Left ventricle myocardium inferior (tissue), 1 donor: Measurements from ENCODE around the gene MAP2K2. TPM values are rescaled to one million over a fixed set of nuclear protein-coding genes. Genes with fewer than 3 reads are reported as not detected.
A peak's percentile ranks its signal among the peaks of the same experiment; 100 is the strongest.

ENCODE experiments used
- DNase-seq: peaks from one replicate; pipeline ENCODE4 v3.0.0-alpha.2; 2020
- H3K27ac ChIP-seq: fragments of 200-600 bp; replicated peaks from 2 replicates; pipeline ENCODE4 v1.8.0; 2021
- H3K27me3 ChIP-seq: fragments of 200-600 bp; 2 replicates; pipeline ENCODE4 v1.8.0; 2021; ENCODE audit warnings: low read depth
- H3K36me3 ChIP-seq: fragments of 200-600 bp; 2 replicates; pipeline ENCODE4 v1.8.0; 2021
- H3K4me1 ChIP-seq: fragments of 200-600 bp; 2 replicates; pipeline ENCODE4 v1.8.0; 2021
- H3K4me3 ChIP-seq: fragments of 200-600 bp; 2 replicates; pipeline ENCODE4 v1.8.0; 2021; ENCODE audit warnings: mild to moderate bottlenecking, moderate library complexity
- H3K9me3 ChIP-seq: fragments of 200-600 bp; replicated peaks from 2 replicates; pipeline ENCODE4 v1.8.0; 2021
- intact Hi-C: fragments of 100-400 bp; cut with micrococcal nuclease; formaldehyde crosslinking; loops from one replicate; pipeline ENCODE4 v1.11.0; 2022
- total RNA-seq: library from RNA; stranded (reverse); fragmentation: NEBNext Ultra II Directional; extraction: Animal tissue kit (Norgen Biotek cat#: 25700); gene quantifications from one replicate; pipeline ENCODE4 v1.2.1, GENCODE V29; 2021
- TF ChIP-seq, protein P1 (sequence below): fragments of 200-600 bp; IDR thresholded peaks from 2 replicates; pipeline ENCODE4 v1.8.0; 2021; ENCODE audit warnings: antibody characterized with exemption, mild to moderate bottlenecking, borderline replicate concordance
- donor health status: DM: no; HTN: yes; CAD: no; lungs with severe emphysema.

Gene MAP2K2
- total RNA-seq, 1 donor from 2014 or later: 129 TPM

DNA sequence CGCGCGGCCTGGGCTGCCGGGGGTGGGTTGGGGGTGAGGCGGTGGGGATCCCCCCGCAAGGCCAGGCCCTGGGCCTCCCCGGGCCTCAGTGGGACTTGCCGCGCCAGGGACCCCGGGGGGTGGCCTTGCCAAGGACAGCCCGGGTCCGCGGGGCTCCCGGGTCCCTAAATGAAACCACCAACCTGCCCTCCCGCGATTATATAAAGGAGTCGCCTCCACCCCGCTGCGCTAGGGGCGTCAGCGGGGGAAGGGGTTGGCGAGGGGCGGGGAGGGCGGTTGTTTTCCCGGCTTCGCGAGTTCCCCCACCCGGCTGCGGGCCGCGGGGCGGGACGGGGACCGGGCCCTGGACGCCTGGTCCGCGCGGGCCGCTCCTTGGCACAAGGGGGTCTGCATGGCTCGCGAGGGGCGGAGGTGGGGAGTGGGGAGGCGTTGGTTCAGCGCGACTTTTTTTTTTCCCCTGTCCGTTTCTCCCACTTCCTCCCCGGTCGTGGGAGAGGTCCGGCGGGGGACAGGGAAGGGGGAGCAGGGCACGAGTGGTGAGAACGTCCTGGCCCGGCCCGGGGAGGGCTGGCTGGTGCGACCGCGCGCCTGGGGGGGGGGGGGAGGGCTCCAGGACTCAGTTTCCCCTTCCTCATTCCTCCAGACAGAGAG, 56.4 kb downstream of the MAP2K2 start:
- intact Hi-C loops: no loop called here
- Histone ChIP-seq H3K4me3 (peak overlapping the region; percentile 96), H3K36me3 (no peaks in the 10 kb centered on the region), H3K4me1 (peaks cover 44% of the 10 kb centered on the region), H3K27me3 (no peaks in the 10 kb centered on the region), H3K9me3 (no peaks in the 10 kb centered on the region), H3K27ac (peak overlapping the region; percentile 99)
- TF ChIP-seq, protein P1, sequence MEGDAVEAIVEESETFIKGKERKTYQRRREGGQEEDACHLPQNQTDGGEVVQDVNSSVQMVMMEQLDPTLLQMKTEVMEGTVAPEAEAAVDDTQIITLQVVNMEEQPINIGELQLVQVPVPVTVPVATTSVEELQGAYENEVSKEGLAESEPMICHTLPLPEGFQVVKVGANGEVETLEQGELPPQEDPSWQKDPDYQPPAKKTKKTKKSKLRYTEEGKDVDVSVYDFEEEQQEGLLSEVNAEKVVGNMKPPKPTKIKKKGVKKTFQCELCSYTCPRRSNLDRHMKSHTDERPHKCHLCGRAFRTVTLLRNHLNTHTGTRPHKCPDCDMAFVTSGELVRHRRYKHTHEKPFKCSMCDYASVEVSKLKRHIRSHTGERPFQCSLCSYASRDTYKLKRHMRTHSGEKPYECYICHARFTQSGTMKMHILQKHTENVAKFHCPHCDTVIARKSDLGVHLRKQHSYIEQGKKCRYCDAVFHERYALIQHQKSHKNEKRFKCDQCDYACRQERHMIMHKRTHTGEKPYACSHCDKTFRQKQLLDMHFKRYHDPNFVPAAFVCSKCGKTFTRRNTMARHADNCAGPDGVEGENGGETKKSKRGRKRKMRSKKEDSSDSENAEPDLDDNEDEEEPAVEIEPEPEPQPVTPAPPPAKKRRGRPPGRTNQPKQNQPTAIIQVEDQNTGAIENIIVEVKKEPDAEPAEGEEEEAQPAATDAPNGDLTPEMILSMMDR: peak; percentile 11
- no peak for DNase-seq

DNA sequence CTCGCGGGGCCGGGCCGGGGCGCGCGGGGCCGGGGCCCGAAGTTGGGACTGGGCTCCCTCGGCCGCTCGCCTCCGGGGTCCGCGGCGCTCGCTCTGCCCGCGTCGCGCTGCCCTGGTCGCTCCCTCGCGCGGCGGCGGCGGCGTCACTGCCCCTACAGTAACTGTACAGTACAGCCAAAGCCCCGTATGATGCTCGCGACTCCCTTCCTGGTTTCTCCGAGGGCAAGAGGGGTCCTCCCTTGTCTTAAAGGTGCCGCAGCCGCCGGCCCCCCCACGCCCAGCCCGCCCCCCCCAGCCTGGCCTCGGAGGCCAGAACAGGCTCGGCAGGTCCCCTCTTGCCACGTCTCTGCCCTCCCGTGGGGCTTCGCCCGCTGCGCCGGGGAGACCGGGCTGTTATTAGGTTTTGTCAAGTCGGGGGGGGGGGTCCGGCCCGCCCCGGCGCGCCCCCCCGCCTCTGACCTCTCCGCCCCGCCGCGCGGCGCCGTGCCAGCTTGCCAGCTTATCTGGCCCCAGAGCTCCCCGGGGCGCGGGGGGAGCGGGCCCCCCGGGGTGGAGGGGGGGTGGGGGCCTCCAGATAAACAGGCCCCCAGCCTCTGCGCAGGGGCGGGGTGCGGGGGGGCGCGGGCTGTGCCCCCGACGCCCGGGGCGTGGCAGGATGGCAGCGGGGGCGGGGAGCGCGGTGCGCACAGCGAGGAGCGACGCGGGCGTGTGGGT, 57.1 kb downstream of the MAP2K2 start, which contains the start of gene ZBTB7A:
ZBTB7A (minus strand) TSS at position 218 of the 714 bp plus-strand sequence. CDS start 11,667 bp downstream, outside the sequence.
- Histone ChIP-seq H3K4me1 (peaks cover 51% of the 10 kb centered on the region), H3K36me3 (no peaks in the 10 kb centered on the region), H3K27ac (peak within 1 kb of the TSS; percentile 99), H3K27me3 (no peaks in the 10 kb centered on the region), H3K9me3 (no peaks in the 10 kb centered on the region), H3K4me3 (peak within 1 kb of the TSS; percentile 96)
- intact Hi-C loops: no loop called here
- peak; percentile 87 for DNase-seq
- TF ChIP-seq, protein P1: no peak

DNA sequence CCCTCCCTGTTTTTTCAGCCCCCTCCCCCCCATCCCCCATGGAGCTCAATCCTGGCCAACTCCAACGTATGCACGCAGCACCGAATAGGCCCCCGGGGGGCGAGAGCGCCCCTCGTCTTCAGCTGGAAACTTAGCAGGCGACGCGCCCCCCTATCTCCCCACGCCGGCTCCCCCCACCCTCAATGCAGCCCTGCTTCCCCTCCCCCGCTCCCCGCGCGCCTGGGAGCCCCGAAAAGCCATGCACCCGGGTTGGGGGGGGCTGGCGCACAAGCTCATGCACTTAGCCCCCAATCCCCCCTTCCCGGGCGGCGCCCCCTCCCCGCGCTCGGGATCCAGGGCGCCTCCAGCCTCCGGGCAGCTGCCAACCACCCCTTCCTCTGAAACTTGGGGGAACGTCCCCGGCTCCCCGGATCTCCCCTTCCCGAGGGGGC, 57.7 kb downstream of the MAP2K2 start:
- DNase-seq: peak; percentile 63
- intact Hi-C loops: no loop called here
- H3K36me3 ChIP-seq: no peaks in the 10 kb centered on the region
- H3K9me3 ChIP-seq: no peaks in the 10 kb centered on the region
- H3K27me3 ChIP-seq: no peaks in the 10 kb centered on the region
- H3K4me1 ChIP-seq: peaks cover 57% of the 10 kb centered on the region
- H3K27ac ChIP-seq: peak overlapping the region; percentile 99
- peak overlapping the region; percentile 96 for H3K4me3 ChIP-seq
- TF ChIP-seq, protein P1: no peak

DNA sequence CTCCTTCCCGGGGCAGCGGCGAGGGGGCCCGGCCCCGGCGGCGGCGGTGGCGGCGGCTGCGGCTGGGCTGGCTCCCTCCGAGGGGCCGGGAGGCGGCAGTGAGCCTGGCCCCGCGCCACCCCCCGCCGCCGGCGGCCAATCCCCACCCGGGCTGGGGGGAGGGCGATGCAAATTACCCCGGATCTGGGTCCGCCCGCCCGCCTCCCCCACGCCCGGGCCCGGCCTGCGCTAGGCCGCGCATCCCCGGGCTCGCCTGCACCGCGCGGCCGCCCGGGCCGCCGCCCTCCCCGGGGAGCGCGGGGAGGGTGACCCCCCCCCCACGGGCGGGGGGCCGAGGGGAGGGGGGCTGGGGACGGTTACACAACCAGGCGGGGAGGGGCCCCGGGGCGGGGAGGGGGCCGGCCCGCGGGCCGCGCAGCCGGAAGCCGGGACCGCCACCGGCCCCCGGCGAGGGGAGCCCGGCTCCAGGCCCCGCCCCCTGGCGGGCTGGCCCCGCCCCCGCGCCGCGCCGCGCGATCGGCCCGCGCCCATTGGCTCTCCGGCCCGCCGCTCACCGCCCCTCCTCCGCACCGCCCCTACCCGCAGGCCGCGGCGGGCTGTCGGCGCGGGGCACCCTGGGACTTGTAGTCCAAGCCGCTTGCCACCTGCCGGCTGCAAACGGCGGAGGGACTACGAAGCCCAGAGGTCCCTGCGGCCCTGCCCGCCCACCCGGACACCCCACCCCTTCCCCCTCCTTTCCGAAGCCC, 58.3 kb downstream of the MAP2K2 start:
- peak; percentile 97 for DNase-seq
- no peaks in the 10 kb centered on the region for H3K27me3 ChIP-seq
- H3K9me3 ChIP-seq: no peaks in the 10 kb centered on the region
- H3K4me3 ChIP-seq: peak overlapping the region; percentile 96
- peaks cover 63% of the 10 kb centered on the region for H3K4me1 ChIP-seq
- TF ChIP-seq, protein P1: no peak
- H3K36me3 ChIP-seq: no peaks in the 10 kb centered on the region
- H3K27ac ChIP-seq: peak overlapping the region; percentile 99
- intact Hi-C loops: no loop called here

DNA sequence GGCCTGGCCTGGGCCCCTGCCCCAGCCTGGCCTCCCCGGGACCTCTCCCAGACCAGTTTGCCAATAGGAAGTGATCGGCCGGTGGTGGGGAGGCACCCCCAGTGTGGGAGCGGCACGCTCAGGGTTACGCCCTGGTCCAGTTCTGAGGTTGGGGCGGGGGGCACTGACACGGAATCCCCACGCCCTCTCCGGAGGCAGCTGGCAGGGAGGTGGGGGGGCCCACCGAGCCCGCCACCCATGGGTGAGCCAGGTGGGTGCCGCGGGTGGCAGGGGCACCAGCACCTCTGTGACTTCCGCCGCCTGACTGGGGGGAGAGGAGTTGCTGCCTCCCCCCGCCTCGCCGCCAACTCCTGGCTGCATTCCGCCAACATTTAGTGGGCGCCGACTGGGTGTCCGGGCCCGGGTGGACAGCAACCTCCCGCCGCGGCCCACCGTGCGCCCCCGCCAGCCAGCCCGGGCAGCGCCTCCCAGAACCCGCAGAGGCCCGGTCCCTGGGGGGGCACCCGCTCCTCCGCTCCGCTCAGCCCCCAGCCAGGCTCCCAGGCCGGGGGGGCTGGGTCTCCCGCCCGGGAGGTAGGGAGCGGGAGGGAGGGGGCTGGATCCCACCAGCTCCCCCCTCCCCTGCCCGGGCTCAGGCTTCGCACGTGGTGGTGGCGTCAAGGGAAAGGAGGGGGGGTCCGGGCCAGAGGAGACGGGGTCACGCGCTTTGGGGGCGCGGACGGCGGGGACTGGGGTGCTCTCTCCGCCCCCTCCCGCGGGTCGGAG, 59.2 kb downstream of the MAP2K2 start:
- Histone ChIP-seq H3K4me3 (peak overlapping the region; percentile 96), H3K9me3 (no peaks in the 10 kb centered on the region), H3K27ac (peak overlapping the region; percentile 96), H3K4me1 (peaks cover 72% of the 10 kb centered on the region), H3K27me3 (no peaks in the 10 kb centered on the region), H3K36me3 (no peaks in the 10 kb centered on the region)
- intact Hi-C loops: no loop called here
- peak; percentile 59 for DNase-seq
- TF ChIP-seq, protein P1: no peak
